Endothelial cell of umbilical vein (primary cell): ENCODE measurements around the gene HES6.

Experiments used
- EZH2 ChIP-seq: IDR thresholded peaks from 2 replicates; pipeline ENCODE4 v1.6.1; 2012; ENCODE audit warnings: borderline replicate concordance, low read depth, mild to moderate bottlenecking, moderate library complexity, low read length, inconsistent platforms; ENCODE audit not compliant: severe bottlenecking
- GATA2 ChIP-seq: IDR thresholded peaks from 2 replicates; pipeline ENCODE4 v1.7.0; 2011; ENCODE audit warnings: low read depth, mild to moderate bottlenecking, moderate library complexity, mixed read lengths, low read length; ENCODE audit not compliant: insufficient read length, insufficient read depth
- JUN ChIP-seq: IDR thresholded peaks from 2 replicates; pipeline ENCODE4 v1.6.1; 2011; ENCODE audit warnings: borderline replicate concordance, low read depth; ENCODE audit not compliant: insufficient read length, insufficient read depth
- MYC ChIP-seq: IDR thresholded peaks from one replicate; pipeline ENCODE4 v1.6.1; 2011; ENCODE audit warnings: mild to moderate bottlenecking, low read depth, low read length
- POLR2A ChIP-seq: IDR thresholded peaks from 2 replicates; pipeline ENCODE4 v1.6.1; 2012; ENCODE audit warnings: low read depth, mild to moderate bottlenecking, control low read depth, low read length
- POLR2AphosphoS5 ChIP-seq: IDR thresholded peaks from 2 replicates; pipeline ENCODE4 v1.6.1; 2012; ENCODE audit warnings: low read depth, mild to moderate bottlenecking, control low read depth, low read length, moderate library complexity; ENCODE audit not compliant: insufficient read depth
- TF ChIP-seq, protein P1 (sequence below), 2 donors: IDR thresholded peaks; 1 replicate in 1 of 2; 2 replicates in 1 of 2; pipeline ENCODE4 v1.5.1; 2011; ENCODE audit warnings: low read length in 2 of 2, mild to moderate bottlenecking in 2 of 2, moderate library complexity in 2 of 2, control low read depth in 1 of 2, inconsistent platforms in 1 of 2, low read depth in 1 of 2; ENCODE audit not compliant: insufficient read depth in 1 of 2; ENCODE audit errors: extremely low read depth in 1 of 2

- TF ChIP-seq MYC = no peak
- no peak for TF ChIP-seq GATA2
- TF ChIP-seq, protein P1, sequence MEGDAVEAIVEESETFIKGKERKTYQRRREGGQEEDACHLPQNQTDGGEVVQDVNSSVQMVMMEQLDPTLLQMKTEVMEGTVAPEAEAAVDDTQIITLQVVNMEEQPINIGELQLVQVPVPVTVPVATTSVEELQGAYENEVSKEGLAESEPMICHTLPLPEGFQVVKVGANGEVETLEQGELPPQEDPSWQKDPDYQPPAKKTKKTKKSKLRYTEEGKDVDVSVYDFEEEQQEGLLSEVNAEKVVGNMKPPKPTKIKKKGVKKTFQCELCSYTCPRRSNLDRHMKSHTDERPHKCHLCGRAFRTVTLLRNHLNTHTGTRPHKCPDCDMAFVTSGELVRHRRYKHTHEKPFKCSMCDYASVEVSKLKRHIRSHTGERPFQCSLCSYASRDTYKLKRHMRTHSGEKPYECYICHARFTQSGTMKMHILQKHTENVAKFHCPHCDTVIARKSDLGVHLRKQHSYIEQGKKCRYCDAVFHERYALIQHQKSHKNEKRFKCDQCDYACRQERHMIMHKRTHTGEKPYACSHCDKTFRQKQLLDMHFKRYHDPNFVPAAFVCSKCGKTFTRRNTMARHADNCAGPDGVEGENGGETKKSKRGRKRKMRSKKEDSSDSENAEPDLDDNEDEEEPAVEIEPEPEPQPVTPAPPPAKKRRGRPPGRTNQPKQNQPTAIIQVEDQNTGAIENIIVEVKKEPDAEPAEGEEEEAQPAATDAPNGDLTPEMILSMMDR (IDR thresholded peaks at IDR 0.05; ENCODE audit: extremely low read depth in 1 of 2, insufficient read depth in 1 of 2, low read depth in 1 of 2, low read length in 2 of 2) = no peak
- no peak for TF ChIP-seq POLR2A
- no peak for TF ChIP-seq JUN
- no peak for TF ChIP-seq EZH2
- TF ChIP-seq POLR2AphosphoS5 = no peak
Measured at GRCh38 chr2:238225911-238226697, 13.7 kb downstream of the HES6 start.
